ENCODE measurements around the gene GJC2.

- TF ChIP-seq CTCF (IDR thresholded peaks at IDR 0.05; ENCODE audit: low read length) (no peak), EZH2 (optimal IDR thresholded peaks at IDR 0.05; ENCODE audit: low read depth, low read length) (no peak), EZH2phosphoT487 (IDR thresholded peaks at IDR 0.05; ENCODE audit: low read length) (no peak)
These were observed 45.0 kb upstream of the GJC2 start for GRCh38 chr1:228104526-228105269.
